Measurements from ENCODE around the gene MTAP.
A peak's percentile ranks its signal among the peaks of the same experiment; 100 is the strongest.

MTAP gene

GRCh38 chr9:21852754-21853153 is 50.3 kb downstream of the MTAP start:
- DNase-seq (ENCODE audit: low spot score) = no peak

GRCh38 chr9:21853414-21853813 is 51.0 kb downstream of the MTAP start:
- DNase-seq (ENCODE audit: low spot score) = no peak

GRCh38 chr9:21854119-21854518 is 51.7 kb downstream of the MTAP start:
- no peak for DNase-seq (ENCODE audit: low spot score)

GRCh38 chr9:21854594-21854993 is 52.2 kb downstream of the MTAP start:
- DNase-seq (ENCODE audit: low spot score) = no peak

- DNase-seq (ENCODE audit: low spot score) = no peak
These were observed 54.1 kb downstream of the MTAP start for GRCh38 chr9:21856301-21857094.

- no peak for DNase-seq (ENCODE audit: low spot score)
These were observed 60.4 kb downstream of the MTAP start for GRCh38 chr9:21862871-21863270.

GRCh38 chr9:21864505-21864904 is 62.1 kb downstream of the MTAP start:
- DNase-seq (ENCODE audit: low spot score) = no peak

- DNase-seq (ENCODE audit: low spot score) = no peak
These were observed 63.9 kb downstream of the MTAP start for GRCh38 chr9:21866302-21866701.

GRCh38 chr9:21871256-21871975 is 69.0 kb downstream of the MTAP start:
- no peak for DNase-seq (ENCODE audit: low spot score)

GRCh38 chr9:21872696-21873095 is 70.3 kb downstream of the MTAP start:
- DNase-seq (ENCODE audit: low spot score) = no peak

GRCh38 chr9:21873540-21874221 is 71.2 kb downstream of the MTAP start:
- DNase-seq (ENCODE audit: low spot score) = no peak

GRCh38 chr9:21875893-21876292 is 73.5 kb downstream of the MTAP start:
- no peak for DNase-seq (ENCODE audit: low spot score)

GRCh38 chr9:21883642-21884041 is 81.2 kb downstream of the MTAP start:
- no peak for DNase-seq (ENCODE audit: low spot score)

GRCh38 chr9:21889673-21890072 is 87.2 kb downstream of the MTAP start:
- no peak for DNase-seq (ENCODE audit: low spot score)

- no peak for DNase-seq (ENCODE audit: low spot score)
These were observed 88.3 kb downstream of the MTAP start for GRCh38 chr9:21890696-21891095.

GRCh38 chr9:21901546-21901945 is 99.1 kb downstream of the MTAP start:
- no peak for DNase-seq (ENCODE audit: low spot score)

GRCh38 chr9:21902136-21902535 is 99.7 kb downstream of the MTAP start:
- DNase-seq (ENCODE audit: low spot score) = peak; percentile 33

GRCh38 chr9:21903380-21903965 is 101.0 kb downstream of the MTAP start:
- peak; percentile 16 for DNase-seq (ENCODE audit: low spot score)

GRCh38 chr9:21904371-21904770 is 101.9 kb downstream of the MTAP start:
- DNase-seq (ENCODE audit: low spot score) = peak; percentile 30

GRCh38 chr9:21904776-21905175 is 102.3 kb downstream of the MTAP start:
- no peak for DNase-seq (ENCODE audit: low spot score)

- no peak for DNase-seq (ENCODE audit: low spot score)
These were observed 103.8 kb downstream of the MTAP start for GRCh38 chr9:21906213-21906612.

GRCh38 chr9:21906881-21907280 is 104.4 kb downstream of the MTAP start:
- no peak for DNase-seq (ENCODE audit: low spot score)
